Right lobe of liver (tissue), 4 donors: Measurements from ENCODE around the gene KIAA0825.

Experiments
- CTCF ChIP-seq, 4 donors: fragments of 200-600 bp in 3 of 4; fragments of 450-650 bp in 1 of 4; IDR thresholded peaks; one replicate each; pipeline versions ENCODE4 v1.5.1 to v1.8.0; 2016 to 2022; ENCODE audit warnings: antibody characterized with exemption in 4 of 4, mild to moderate bottlenecking in 2 of 4
- POLR2A ChIP-seq: fragments of 450-650 bp; IDR thresholded peaks from one replicate; pipeline ENCODE4 v1.6.1; 2017; ENCODE audit warnings: antibody characterized with exemption, mild to moderate bottlenecking
- donor health status: DM: no; HTN: no; CAD: no.
- donor health status: DM: no; HTN: no; CAD: no.
- donor health status: DM: no; HTN: yes; CAD: no.

DNA sequence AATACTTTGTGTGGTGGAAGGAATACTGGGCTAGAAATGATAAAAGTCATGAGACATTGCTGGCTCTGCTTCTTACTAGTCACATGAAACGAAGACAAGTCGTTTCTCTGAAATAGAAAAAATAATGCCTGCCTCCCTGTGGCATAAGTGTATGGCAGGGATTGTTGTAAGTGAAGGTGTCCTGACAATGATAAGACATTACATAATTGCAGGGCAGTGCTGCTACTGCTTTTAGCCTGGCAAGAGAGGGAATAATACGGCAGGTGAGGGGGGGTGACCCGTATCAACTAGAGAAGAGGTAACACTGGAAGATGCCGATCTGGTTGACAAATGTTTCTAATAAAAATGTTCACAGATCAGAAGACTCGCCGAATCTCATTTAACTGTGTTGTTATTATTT is 314.3 kb downstream of the KIAA0825 start:
- TF ChIP-seq CTCF (IDR thresholded peaks at IDR 0.05) (no peak), POLR2A (no peak)
